Trophoblast cell (in vitro differentiated cells and primary cell): ENCODE results near the gene SETD6.

Experiments
- DNase-seq, 2 donors: peaks; one replicate each; pipeline ENCODE4 v3.0.0-alpha.2; 2016
- H2AFZ ChIP-seq: 2 replicates; pipeline ENCODE4 v1.6.1; 2013; ENCODE audit warnings: low read length, moderate library complexity, mild to moderate bottlenecking; ENCODE audit not compliant: insufficient read depth, poor library complexity
- H2AK5ac ChIP-seq: 2 replicates; pipeline ENCODE4 v1.6.1; 2013; ENCODE audit warnings: mild to moderate bottlenecking, low read length
- H2BK120ac ChIP-seq: 2 replicates; pipeline ENCODE4 v1.6.1; 2013; ENCODE audit warnings: low read length, mild to moderate bottlenecking, moderate library complexity; ENCODE audit not compliant: insufficient read depth, poor library complexity
- H2BK12ac ChIP-seq: 2 replicates; pipeline ENCODE4 v1.6.1; 2013; ENCODE audit warnings: mild to moderate bottlenecking, low read length, moderate library complexity
- H2BK5ac ChIP-seq: 2 replicates; pipeline ENCODE4 v1.6.1; 2013; ENCODE audit warnings: low read length, low read depth, moderate library complexity, mild to moderate bottlenecking; ENCODE audit not compliant: poor library complexity
- H3K14ac ChIP-seq: 2 replicates; pipeline ENCODE4 v1.6.1; 2013; ENCODE audit warnings: mild to moderate bottlenecking, low read length
- H3K18ac ChIP-seq: 2 replicates; pipeline ENCODE4 v1.6.1; 2013; ENCODE audit warnings: mild to moderate bottlenecking, low read length
- H3K23ac ChIP-seq: 2 replicates; pipeline ENCODE4 v1.6.1; 2013; ENCODE audit warnings: low read length
- H3K27ac ChIP-seq: 2 replicates; pipeline ENCODE4 v1.5.1; 2013; ENCODE audit warnings: low read depth, mild to moderate bottlenecking, inconsistent platforms, low read length, moderate library complexity
- H3K27me3 ChIP-seq: 2 replicates; pipeline ENCODE4 v1.6.1; 2013; ENCODE audit warnings: inconsistent platforms, mild to moderate bottlenecking, low read length, moderate library complexity; ENCODE audit not compliant: insufficient read depth
- H3K36me3 ChIP-seq, 2 experiments: 1 replicate in 1 of 2; 2 replicates in 1 of 2; pipeline ENCODE4 v1.6.1; 2013; ENCODE audit warnings: low read length in 2 of 2, mild to moderate bottlenecking in 2 of 2, moderate library complexity in 1 of 2; ENCODE audit not compliant: insufficient read depth in 2 of 2, control insufficient read depth in 1 of 2
- H3K4ac ChIP-seq: 2 replicates; pipeline ENCODE4 v1.6.1; 2013; ENCODE audit warnings: low read depth, mild to moderate bottlenecking, low read length, moderate library complexity
- H3K4me1 ChIP-seq, 2 experiments: 1 replicate in 1 of 2; 2 replicates in 1 of 2; pipeline ENCODE4 v1.6.1; 2013; ENCODE audit warnings: low read length in 2 of 2, mild to moderate bottlenecking in 2 of 2, moderate library complexity in 1 of 2; ENCODE audit not compliant: insufficient read depth in 2 of 2, control insufficient read depth in 1 of 2
- H3K4me2 ChIP-seq: 2 replicates; pipeline ENCODE4 v1.6.1; 2013; ENCODE audit warnings: inconsistent platforms, mild to moderate bottlenecking, low read length, moderate library complexity
- H3K4me3 ChIP-seq: 2 replicates; pipeline ENCODE4 v1.5.1; 2013; ENCODE audit warnings: mild to moderate bottlenecking, low read depth, low read length, inconsistent platforms
- H3K79me1 ChIP-seq: one replicate; pipeline ENCODE4 v1.6.1; 2013; ENCODE audit warnings: low read length
- H3K79me2 ChIP-seq: 2 replicates; pipeline ENCODE4 v1.6.1; 2013; ENCODE audit warnings: low read length, mild to moderate bottlenecking; ENCODE audit not compliant: control insufficient read depth, insufficient read depth, poor library complexity
- H3K9ac ChIP-seq: 2 replicates; pipeline ENCODE4 v1.6.1; 2013; ENCODE audit warnings: mild to moderate bottlenecking, low read length
- H3K9me3 ChIP-seq: 2 replicates; pipeline ENCODE4 v1.6.1; 2013; ENCODE audit warnings: low read depth, mild to moderate bottlenecking, control low read depth, inconsistent platforms, low read length; ENCODE audit not compliant: insufficient read depth
- H4K12ac ChIP-seq: 2 replicates; pipeline ENCODE4 v1.6.1; 2013; ENCODE audit warnings: low read depth, mild to moderate bottlenecking, low read length, moderate library complexity
- H4K8ac ChIP-seq: 2 replicates; pipeline ENCODE4 v1.6.1; 2013; ENCODE audit warnings: low read depth, mild to moderate bottlenecking, low read length, moderate library complexity
- H4K91ac ChIP-seq: one replicate; pipeline ENCODE4 v1.6.1; 2013; ENCODE audit warnings: low read depth, mild to moderate bottlenecking, low read length, moderate library complexity
- WGBS: extraction: QIAGEN DNeasy Blood & Tissue Kit; methylation state at CpG from one replicate; pipeline ENCODE4 v1.1.7; 2013; ENCODE audit warnings: missing lambda C conversion rate; ENCODE audit not compliant: insufficient read length, insufficient coverage; ENCODE audit errors: extremely low coverage; 5-methylcytosine and 5-hydroxymethylcytosine counted together

The SETD6 gene

DNA sequence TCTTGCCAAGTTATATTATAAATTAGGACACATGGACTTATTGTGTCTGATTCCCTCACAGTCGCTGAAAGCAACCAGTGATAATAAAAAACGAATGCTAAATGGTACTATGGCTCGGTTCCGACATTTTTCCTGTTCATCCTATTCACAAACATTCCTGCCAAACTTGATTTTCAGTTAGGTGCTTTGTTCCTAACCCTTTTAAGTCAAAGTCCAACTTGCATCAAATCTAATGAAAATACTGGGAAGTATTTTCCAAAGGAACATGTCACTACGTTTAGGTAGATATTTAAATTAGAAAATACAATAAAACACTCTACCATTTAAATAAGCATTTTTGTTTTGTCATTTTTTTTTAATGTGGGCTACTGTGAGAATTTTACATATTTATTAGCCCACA lies 21.0 kb downstream of the SETD6 start:
- no peak overlapping the region for H3K14ac ChIP-seq
- H3K18ac ChIP-seq: no peak overlapping the region
- no peak overlapping the region for H3K4me2 ChIP-seq
- no peak overlapping the region for H3K9ac ChIP-seq
- DNase-seq: no peak
- WGBS: no CpG with 5 or more reads among the region's 5 CpGs
- no peak overlapping the region for H4K8ac ChIP-seq
- H3K4me3 ChIP-seq: no peak overlapping the region
- no peaks in the 10 kb centered on the region for H3K27me3 ChIP-seq
- H2AFZ ChIP-seq: no peak overlapping the region
- H3K79me1 ChIP-seq: no peaks in the 10 kb centered on the region
- H2AK5ac ChIP-seq: no peak overlapping the region
- H2BK5ac ChIP-seq: no peak overlapping the region
- H3K27ac ChIP-seq: no peak overlapping the region
- no peak overlapping the region for H4K91ac ChIP-seq
- H4K12ac ChIP-seq: no peak overlapping the region
- no peak overlapping the region for H3K4ac ChIP-seq
- H3K79me2 ChIP-seq: no peaks in the 10 kb centered on the region
- H3K23ac ChIP-seq: no peak overlapping the region
- no peaks in the 10 kb centered on the region for H3K9me3 ChIP-seq
- H2BK120ac ChIP-seq: no peak overlapping the region
- no peaks in the 10 kb centered on the region for H3K4me1 ChIP-seq
- H2BK12ac ChIP-seq: no peak overlapping the region
- H3K36me3 ChIP-seq: peaks cover 26 to 66% of the 10 kb centered on the region in 2 experiments

GRCh38 chr16:58537124-58537906 lies 22.0 kb downstream of the SETD6 start:
- Histone ChIP-seq H3K36me3 (peaks cover 26 to 66% of the 10 kb centered on the region in 2 experiments), H3K9ac (no peak overlapping the region), H2AK5ac (no peak overlapping the region), H3K79me1 (no peaks in the 10 kb centered on the region), H4K12ac (no peak overlapping the region), H3K27me3 (no peaks in the 10 kb centered on the region), H3K23ac (no peak overlapping the region), H3K4me2 (no peak overlapping the region), H3K27ac (no peak overlapping the region), H4K8ac (no peak overlapping the region), H3K9me3 (no peaks in the 10 kb centered on the region), H3K4me1 (no peaks in the 10 kb centered on the region), H4K91ac (no peak overlapping the region), H3K79me2 (no peaks in the 10 kb centered on the region), H2BK5ac (no peak overlapping the region), H3K4me3 (no peak overlapping the region), H3K18ac (no peak overlapping the region), H2AFZ (no peak overlapping the region), H3K14ac (no peak overlapping the region), H3K4ac (no peak overlapping the region), H2BK12ac (no peak overlapping the region), H2BK120ac (no peak overlapping the region)
- DNase-seq: no peak
- WGBS: no CpG with 5 or more reads among the region's 10 CpGs

DNA sequence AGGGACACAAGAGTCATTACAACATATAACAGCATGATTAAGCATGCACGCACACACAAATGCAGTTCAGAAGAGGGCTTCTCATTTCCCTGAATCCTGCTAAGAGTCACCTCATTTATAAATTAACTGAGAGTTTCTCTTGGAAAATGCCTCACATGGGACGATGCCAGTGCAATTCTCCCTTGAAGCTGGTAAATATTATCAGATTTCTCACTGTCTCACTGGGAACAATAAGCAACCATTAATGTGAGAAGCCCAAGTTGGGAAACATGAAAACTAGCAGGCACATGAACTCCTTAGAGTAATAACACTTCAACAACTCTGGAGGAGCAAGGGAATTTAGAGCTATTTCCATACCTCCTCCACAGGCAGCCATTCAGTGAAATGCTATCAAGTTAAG lies 26.4 kb downstream of the SETD6 start:
- Histone ChIP-seq H4K8ac (no peak overlapping the region), H3K4me1 (no peaks in the 10 kb centered on the region), H2BK120ac (no peak overlapping the region), H3K4me3 (no peak overlapping the region), H2AFZ (no peak overlapping the region), H2BK12ac (no peak overlapping the region), H2BK5ac (no peak overlapping the region), H3K4me2 (no peak overlapping the region), H3K14ac (no peak overlapping the region), H3K18ac (no peak overlapping the region), H3K9me3 (no peaks in the 10 kb centered on the region), H3K4ac (no peak overlapping the region), H3K36me3 (peaks cover 25 to 64% of the 10 kb centered on the region in 2 experiments), H4K91ac (no peak overlapping the region), H4K12ac (no peak overlapping the region), H3K23ac (no peak overlapping the region), H2AK5ac (no peak overlapping the region), H3K79me1 (no peaks in the 10 kb centered on the region), H3K27me3 (no peaks in the 10 kb centered on the region), H3K27ac (no peak overlapping the region), H3K9ac (no peak overlapping the region), H3K79me2 (no peaks in the 10 kb centered on the region)
- DNase-seq: no peak
- no CpG with 5 or more reads among the region's 2 CpGs for WGBS

DNA sequence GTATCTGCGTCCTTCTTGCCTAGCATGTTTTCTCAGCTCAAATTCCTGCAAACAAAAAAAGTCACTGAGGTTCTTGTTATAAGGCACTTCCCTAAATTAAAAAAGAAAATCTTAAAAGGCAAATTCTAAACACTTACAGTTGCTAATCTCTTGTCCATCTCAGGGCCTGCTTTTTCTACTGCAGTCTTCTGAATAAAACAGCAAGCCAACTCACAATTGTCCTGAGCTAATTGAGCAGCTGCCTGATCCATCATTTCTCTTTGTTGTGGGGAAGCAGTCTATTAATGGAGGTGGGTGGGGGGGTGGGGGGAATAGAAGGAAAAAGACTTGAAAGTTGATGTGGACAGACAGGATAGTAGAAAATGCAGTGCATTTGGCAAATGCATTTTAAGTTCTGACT lies 27.0 kb downstream of the SETD6 start:
- no peak overlapping the region for H3K18ac ChIP-seq
- H3K4ac ChIP-seq: no peak overlapping the region
- H4K12ac ChIP-seq: no peak overlapping the region
- DNase-seq: no peak
- no peak overlapping the region for H2BK12ac ChIP-seq
- H3K27me3 ChIP-seq: no peaks in the 10 kb centered on the region
- H2AFZ ChIP-seq: no peak overlapping the region
- no peaks in the 10 kb centered on the region for H3K79me2 ChIP-seq
- no peak overlapping the region for H2AK5ac ChIP-seq
- no CpG with 5 or more reads among the region's 1 CpG for WGBS
- no peak overlapping the region for H3K4me2 ChIP-seq
- no peak overlapping the region for H4K91ac ChIP-seq
- H3K36me3 ChIP-seq: peaks cover 22 to 58% of the 10 kb centered on the region in 2 experiments
- H3K4me1 ChIP-seq: no peaks in the 10 kb centered on the region
- H2BK5ac ChIP-seq: no peak overlapping the region
- no peak overlapping the region for H3K9ac ChIP-seq
- no peaks in the 10 kb centered on the region for H3K9me3 ChIP-seq
- H3K14ac ChIP-seq: no peak overlapping the region
- H3K23ac ChIP-seq: no peak overlapping the region
- H3K27ac ChIP-seq: no peak overlapping the region
- H3K4me3 ChIP-seq: no peak overlapping the region
- no peak overlapping the region for H4K8ac ChIP-seq
- no peak overlapping the region for H2BK120ac ChIP-seq
- no peaks in the 10 kb centered on the region for H3K79me1 ChIP-seq
